ENCODE measurements around the gene AKNAD1.

DNA sequence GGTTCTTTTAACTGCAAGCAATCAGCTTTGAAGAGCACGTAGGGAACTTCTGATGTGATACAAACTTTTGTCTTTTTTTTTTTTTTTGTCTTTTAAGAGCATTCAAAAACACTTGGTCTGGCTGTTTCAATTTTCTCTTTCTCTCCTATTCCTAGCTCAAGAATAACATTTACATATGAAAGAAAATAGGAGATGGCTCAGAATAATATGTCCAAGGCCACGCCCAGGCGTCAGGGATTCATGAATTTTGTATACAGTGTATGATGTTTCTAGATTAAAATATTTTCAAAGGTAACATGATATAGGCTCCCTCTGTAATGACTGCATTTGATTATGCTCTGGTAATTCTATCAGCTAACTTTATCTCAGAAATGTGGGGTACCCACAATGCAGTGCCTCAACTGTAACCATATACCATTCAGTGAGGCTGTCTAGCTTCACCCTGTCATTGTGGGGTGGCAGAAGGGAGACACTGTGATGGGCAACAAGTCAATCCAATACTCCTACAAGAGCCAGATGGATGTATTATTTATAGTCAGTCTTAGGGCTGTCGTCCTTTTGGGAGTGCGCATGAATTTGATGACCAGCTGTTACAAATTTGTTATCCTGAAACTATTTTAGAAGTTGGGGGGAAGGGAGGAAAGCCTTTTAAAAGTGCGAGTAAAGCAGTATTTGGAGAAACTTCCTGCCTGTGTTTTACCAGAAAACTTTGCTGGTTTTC lies 1.5 kb upstream of the AKNAD1 start:
- TF ChIP-seq POLR2A (IDR thresholded peaks at IDR 0.05; ENCODE audit: low read depth, low read length) (no peak), RAD21 (IDR thresholded peaks at IDR 0.05; ENCODE audit: low read length) (no peak), CTCF (conservative IDR thresholded peaks at IDR 0.05; ENCODE audit: low read depth, low read length) (no peak)

Measured in IMR-90 (cell line).